ENCODE data around the gene OBSL1. TPM values are rescaled to one million over a fixed set of nuclear protein-coding genes. Genes with fewer than 3 reads are reported as not detected.
A peak's percentile ranks its signal among the peaks of the same experiment; 100 is the strongest.

The OBSL1 gene
- total and polyA plus RNA-seq, 4 donors = 53.3 to 178 (median 146) TPM

GRCh38 chr2:219576505-219577388 lies 5.4 kb upstream of the OBSL1 start:
- H3K27ac ChIP-seq (ENCODE audit: low read depth, low read length) = peak overlapping the region; percentile 65
- 19% methylated on average over 7 of the region's 15 CpGs for WGBS (ENCODE audit: insufficient coverage)

GRCh38 chr2:219575566-219576504 lies 4.5 kb upstream of the OBSL1 start:
- Histone ChIP-seq H3K9me3 (ENCODE audit: control insufficient read depth, insufficient read depth, low read length) (no peaks in the 10 kb centered on the region), H3K4me3 (ENCODE audit: low read depth, low read length) (no peak overlapping the region), H3K27me3 (ENCODE audit: control insufficient read depth, insufficient read depth, low read length) (no peaks in the 10 kb centered on the region), H3K36me3 (ENCODE audit: control insufficient read depth, insufficient read depth, low read length) (peaks cover 2% of the 10 kb centered on the region), H3K4me1 (ENCODE audit: control insufficient read depth, insufficient read depth, low read length) (peaks cover 30% of the 10 kb centered on the region), H3K27ac (ENCODE audit: low read depth, low read length) (peak overlapping the region; percentile 65)
- 92% methylated on average over 5 of the region's 6 CpGs for WGBS (ENCODE audit: insufficient coverage)
- DNase-seq (ENCODE audit: low read depth in 4 of 6, low spot score in 6 of 6) = no peak

More at GRCh38 chr2:219576505-219577388, 5.4 kb upstream of the OBSL1 start:
- H3K9me3 ChIP-seq (ENCODE audit: control insufficient read depth, insufficient read depth, low read length) = no peaks in the 10 kb centered on the region
- peaks cover 24% of the 10 kb centered on the region for H3K4me1 ChIP-seq (ENCODE audit: control insufficient read depth, insufficient read depth, low read length)
- no peak overlapping the region for H3K4me3 ChIP-seq (ENCODE audit: low read depth, low read length)
- DNase-seq (ENCODE audit: low read depth in 4 of 6, low spot score in 6 of 6) = peak in 2 of 6 donors; percentile 77 to 85
- H3K36me3 ChIP-seq (ENCODE audit: control insufficient read depth, insufficient read depth, low read length) = peaks cover 2% of the 10 kb centered on the region
- H3K27me3 ChIP-seq (ENCODE audit: control insufficient read depth, insufficient read depth, low read length) = no peaks in the 10 kb centered on the region

GRCh38 chr2:219574484-219575311 lies 3.4 kb upstream of the OBSL1 start:
- Histone ChIP-seq H3K9me3 (ENCODE audit: control insufficient read depth, insufficient read depth, low read length) (no peaks in the 10 kb centered on the region), H3K4me3 (ENCODE audit: low read depth, low read length) (no peak overlapping the region), H3K36me3 (ENCODE audit: control insufficient read depth, insufficient read depth, low read length) (peaks cover 7% of the 10 kb centered on the region), H3K4me1 (ENCODE audit: control insufficient read depth, insufficient read depth, low read length) (peaks cover 36% of the 10 kb centered on the region), H3K27ac (ENCODE audit: low read depth, low read length) (no peak overlapping the region), H3K27me3 (ENCODE audit: control insufficient read depth, insufficient read depth, low read length) (no peaks in the 10 kb centered on the region)
- DNase-seq (ENCODE audit: low read depth in 4 of 6, low spot score in 6 of 6) = no peak
- WGBS (ENCODE audit: insufficient coverage) = 82% methylated on average over 22 of the region's 22 CpGs

- H3K4me3 ChIP-seq (ENCODE audit: low read depth, low read length) = no peak overlapping the region
- peaks cover 33% of the 10 kb centered on the region for H3K4me1 ChIP-seq (ENCODE audit: control insufficient read depth, insufficient read depth, low read length)
- 60% methylated on average over 2 of the region's 5 CpGs for WGBS (ENCODE audit: insufficient coverage)
- H3K27ac ChIP-seq (ENCODE audit: low read depth, low read length) = no peak overlapping the region
- no peak for DNase-seq (ENCODE audit: low read depth in 4 of 6, low spot score in 6 of 6)
- peaks cover 8% of the 10 kb centered on the region for H3K36me3 ChIP-seq (ENCODE audit: control insufficient read depth, insufficient read depth, low read length)
- H3K9me3 ChIP-seq (ENCODE audit: control insufficient read depth, insufficient read depth, low read length) = no peaks in the 10 kb centered on the region
- no peaks in the 10 kb centered on the region for H3K27me3 ChIP-seq (ENCODE audit: control insufficient read depth, insufficient read depth, low read length)
Measured at GRCh38 chr2:219573166-219573565, 1.8 kb upstream of the OBSL1 start.

- no peaks in the 10 kb centered on the region for H3K9me3 ChIP-seq (ENCODE audit: control insufficient read depth, insufficient read depth, low read length)
- H3K27ac ChIP-seq (ENCODE audit: low read depth, low read length) = peak within 1 kb of the TSS; percentile 77
- no peaks in the 10 kb centered on the region for H3K27me3 ChIP-seq (ENCODE audit: control insufficient read depth, insufficient read depth, low read length)
- no peak for DNase-seq (ENCODE audit: low read depth in 4 of 6, low spot score in 6 of 6)
- peaks cover 32% of the 10 kb centered on the region for H3K4me1 ChIP-seq (ENCODE audit: control insufficient read depth, insufficient read depth, low read length)
- H3K4me3 ChIP-seq (ENCODE audit: low read depth, low read length) = peak within 1 kb of the TSS; percentile 42
- 86% methylated on average over 10 of the region's 13 CpGs for WGBS (ENCODE audit: insufficient coverage)
- peaks cover 15% of the 10 kb centered on the region for H3K36me3 ChIP-seq (ENCODE audit: control insufficient read depth, insufficient read depth, low read length)
Measured at GRCh38 chr2:219572237-219573001, 1.1 kb upstream of the OBSL1 start, which contains the start of gene INHA. Gene INHA (plus strand): TSS chr2:219572310. CDS start chr2:219572375, 65 bp downstream.

GRCh38 chr2:219570924-219571310 lies 422 bp downstream of the OBSL1 start:
- Histone ChIP-seq H3K36me3 (ENCODE audit: control insufficient read depth, insufficient read depth, low read length) (peaks cover 30% of the 10 kb centered on the region), H3K27me3 (ENCODE audit: control insufficient read depth, insufficient read depth, low read length) (no peaks in the 10 kb centered on the region), H3K4me1 (ENCODE audit: control insufficient read depth, insufficient read depth, low read length) (peaks cover 21% of the 10 kb centered on the region), H3K27ac (ENCODE audit: low read depth, low read length) (peak overlapping the region; percentile 57), H3K9me3 (ENCODE audit: control insufficient read depth, insufficient read depth, low read length) (no peaks in the 10 kb centered on the region), H3K4me3 (ENCODE audit: low read depth, low read length) (peak overlapping the region; percentile 51)
- WGBS (ENCODE audit: insufficient coverage) = 0% methylated on average over 50 of the region's 55 CpGs
- peak in 2 of 6 donors; percentile 49 to 63 for DNase-seq (ENCODE audit: low read depth in 4 of 6, low spot score in 6 of 6)

GRCh38 chr2:219570194-219570923 lies 980 bp downstream of the OBSL1 start:
- peak overlapping the region; percentile 43 for H3K4me3 ChIP-seq (ENCODE audit: low read depth, low read length)
- peak overlapping the region; percentile 47 for H3K27ac ChIP-seq (ENCODE audit: low read depth, low read length)
- DNase-seq (ENCODE audit: low read depth in 4 of 6, low spot score in 6 of 6) = peak in 2 of 6 donors; percentile 73 to 78

GRCh38 chr2:219569635-219570034 lies 1.7 kb downstream of the OBSL1 start:
- no peak overlapping the region for H3K27ac ChIP-seq (ENCODE audit: low read depth, low read length)
- peak in 1 of 6 donors; percentile 58 for DNase-seq (ENCODE audit: low read depth in 4 of 6, low spot score in 6 of 6)
- no peaks in the 10 kb centered on the region for H3K27me3 ChIP-seq (ENCODE audit: control insufficient read depth, insufficient read depth, low read length)
- peaks cover 42% of the 10 kb centered on the region for H3K36me3 ChIP-seq (ENCODE audit: control insufficient read depth, insufficient read depth, low read length)
- peaks cover 20% of the 10 kb centered on the region for H3K4me1 ChIP-seq (ENCODE audit: control insufficient read depth, insufficient read depth, low read length)
- H3K9me3 ChIP-seq (ENCODE audit: control insufficient read depth, insufficient read depth, low read length) = no peaks in the 10 kb centered on the region
- no CpG with 5 or more reads among the region's 6 CpGs for WGBS (ENCODE audit: insufficient coverage)
- peak overlapping the region; percentile 43 for H3K4me3 ChIP-seq (ENCODE audit: low read depth, low read length)

More at GRCh38 chr2:219570194-219570923, 980 bp downstream of the OBSL1 start:
- no peaks in the 10 kb centered on the region for H3K9me3 ChIP-seq (ENCODE audit: control insufficient read depth, insufficient read depth, low read length)
- peaks cover 21% of the 10 kb centered on the region for H3K4me1 ChIP-seq (ENCODE audit: control insufficient read depth, insufficient read depth, low read length)
- 3% methylated on average over 95 of the region's 95 CpGs for WGBS (ENCODE audit: insufficient coverage)
- H3K36me3 ChIP-seq (ENCODE audit: control insufficient read depth, insufficient read depth, low read length) = peaks cover 36% of the 10 kb centered on the region
- H3K27me3 ChIP-seq (ENCODE audit: control insufficient read depth, insufficient read depth, low read length) = no peaks in the 10 kb centered on the region
